Umbilical cord (tissue), 2 donors: ENCODE results near the gene RAB36. TPM values are rescaled to one million over a fixed set of nuclear protein-coding genes. Genes with fewer than 3 reads are reported as not detected.

Experiments
- DNase-seq: peaks from one replicate; pipeline ENCODE4 v3.0.0-alpha.2; 2015; ENCODE audit warnings: low spot score
- total RNA-seq: library from RNA; depleted of rRNA; stranded (reverse); fragments of >200 nt; gene quantifications from one replicate; pipeline ENCODE4 v1.2.3, GENCODE V29; 2014; ENCODE audit warnings: low replicate concordance; ENCODE audit not compliant: insufficient read depth

Gene RAB36
- total RNA-seq, 1 donor from 2014 or later: 1.7 TPM

- no peak for DNase-seq
These were observed 36.8 kb upstream of the RAB36 start for GRCh38 chr22:23108249-23109078.

- no peak for DNase-seq
These were observed 36.3 kb upstream of the RAB36 start for GRCh38 chr22:23109079-23109347.

GRCh38 chr22:23109441-23109978 lies 35.8 kb upstream of the RAB36 start:
- DNase-seq: no peak

- DNase-seq: peak; percentile 27
These were observed 34.9 kb upstream of the RAB36 start for GRCh38 chr22:23110190-23110921.

- peak; percentile 59 for DNase-seq
These were observed 34.3 kb upstream of the RAB36 start for GRCh38 chr22:23110922-23111527.

- no peak for DNase-seq
These were observed 32.7 kb upstream of the RAB36 start for GRCh38 chr22:23112472-23113012.

GRCh38 chr22:23113067-23113846 lies 32.0 kb upstream of the RAB36 start:
- DNase-seq: peak; percentile 59

- no peak for DNase-seq
These were observed 31.2 kb upstream of the RAB36 start for GRCh38 chr22:23113847-23114720.

- DNase-seq: no peak
These were observed 30.6 kb upstream of the RAB36 start for GRCh38 chr22:23114721-23115020.

- no peak for DNase-seq
These were observed 29.9 kb upstream of the RAB36 start for GRCh38 chr22:23115369-23115768.

- DNase-seq: no peak
These were observed 29.3 kb upstream of the RAB36 start for GRCh38 chr22:23115825-23116494.

- DNase-seq: no peak
These were observed 28.6 kb upstream of the RAB36 start for GRCh38 chr22:23116506-23117263.

GRCh38 chr22:23117275-23117674 lies 28.0 kb upstream of the RAB36 start:
- no peak for DNase-seq

GRCh38 chr22:23117891-23118646 lies 27.2 kb upstream of the RAB36 start:
- DNase-seq: no peak

- DNase-seq: no peak
These were observed 26.4 kb upstream of the RAB36 start for GRCh38 chr22:23118647-23119493.

- no peak for DNase-seq
These were observed 25.5 kb upstream of the RAB36 start for GRCh38 chr22:23119494-23120414.
